GM23338 (cell line): ENCODE results near the gene DESI2. TPM values are rescaled to one million over a fixed set of nuclear protein-coding genes. Genes with fewer than 3 reads are reported as not detected.

Experiments used
- ATAC-seq: fragments of 200-7000 bp; cut with Tn5 transposase; 3 replicates; pipeline ENCODE4 v1.9.1; 2020
- DNase-seq: peaks from one replicate; pipeline ENCODE4 v3.0.0-alpha.2; 2015; ENCODE audit warnings: low spot score
- H2AFZ ChIP-seq: fragments of 200-600 bp; sonication (generic); 2 replicates; pipeline ENCODE4 v1.8.0; 2016; ENCODE audit warnings: antibody characterized with exemption, mild to moderate bottlenecking, moderate library complexity
- H3F3A ChIP-seq: fragments of 200-600 bp; sonication (generic); replicated peaks from 2 replicates; pipeline ENCODE4 v1.8.0; 2017; ENCODE audit warnings: antibody characterized with exemption, mixed run types, low read depth
- H3K27ac ChIP-seq: fragments of 200-600 bp; sonication (generic); 2 replicates; pipeline ENCODE4 v1.6.1; 2016; ENCODE audit warnings: low read depth
- H3K27me3 ChIP-seq: fragments of 200-600 bp; sonication (generic); 2 replicates; pipeline ENCODE4 v1.8.0; 2016; ENCODE audit warnings: mild to moderate bottlenecking, mixed run types, moderate library complexity; ENCODE audit not compliant: insufficient read depth
- H3K36me3 ChIP-seq: fragments of 200-600 bp; sonication (generic); 2 replicates; pipeline ENCODE4 v1.8.0; 2016; ENCODE audit warnings: mild to moderate bottlenecking; ENCODE audit not compliant: insufficient read depth
- H3K4me1 ChIP-seq: fragments of 200-600 bp; sonication (generic); 2 replicates; pipeline ENCODE4 v1.8.0; 2016; ENCODE audit warnings: mild to moderate bottlenecking, moderate library complexity; ENCODE audit not compliant: insufficient read depth
- H3K4me2 ChIP-seq: fragments of 200-600 bp; sonication (generic); 2 replicates; pipeline ENCODE4 v1.7.1; 2017; ENCODE audit warnings: mixed run types
- H3K4me3 ChIP-seq: fragments of 200-600 bp; sonication (generic); 2 replicates; pipeline ENCODE4 v1.6.1; 2016; ENCODE audit warnings: mixed run types
- H3K79me2 ChIP-seq: fragments of 200-600 bp; sonication (generic); replicated peaks from 2 replicates; pipeline ENCODE4 v1.8.0; 2017; ENCODE audit warnings: mild to moderate bottlenecking; ENCODE audit not compliant: insufficient read depth
- H3K9me2 ChIP-seq: fragments of 200-600 bp; sonication (generic); 2 replicates; pipeline ENCODE4 v1.8.0; 2017; ENCODE audit not compliant: insufficient read depth
- H4K20me1 ChIP-seq: fragments of 200-600 bp; sonication (generic); replicated peaks from 2 replicates; pipeline ENCODE4 v1.8.0; 2017; ENCODE audit warnings: mild to moderate bottlenecking; ENCODE audit not compliant: insufficient read depth
- H3K27ac Mint-ChIP-seq: 2 replicates; pipeline ENCODE4 v1.8.0; 2020; ENCODE audit warnings: inconsistent platforms, mild to moderate bottlenecking, moderate library complexity, mixed read lengths
- H3K27me3 Mint-ChIP-seq: 3 replicates; pipeline ENCODE4 v1.8.0; 2022; ENCODE audit warnings: low read depth, mild to moderate bottlenecking, moderate library complexity, mixed read lengths, inconsistent platforms; ENCODE audit not compliant: insufficient read depth, poor library complexity
- H3K36me3 Mint-ChIP-seq: 3 replicates; pipeline ENCODE4 v1.8.0; 2021; ENCODE audit warnings: low read depth, mild to moderate bottlenecking, inconsistent platforms, moderate library complexity, mixed read lengths
- H3K4me1 Mint-ChIP-seq: 3 replicates; pipeline ENCODE4 v1.8.0; 2020; ENCODE audit warnings: mild to moderate bottlenecking, inconsistent platforms, mixed read lengths
- H3K4me3 Mint-ChIP-seq: 3 replicates; pipeline ENCODE4 v1.8.0; 2021; ENCODE audit warnings: moderate library complexity, mild to moderate bottlenecking, inconsistent platforms, mixed read lengths
- H3K9me3 Mint-ChIP-seq: 3 replicates; pipeline ENCODE4 v1.8.0; 2020; ENCODE audit warnings: moderate library complexity, mild to moderate bottlenecking, inconsistent platforms, mixed read lengths
- CREB1 ChIP-seq: fragments of 250-450 bp; sonication (Bioruptor Pico); IDR thresholded peaks from 2 replicates; pipeline ENCODE4 v1.5.0; 2020; ENCODE audit warnings: low read depth, mild to moderate bottlenecking, moderate library complexity
- ETS1 ChIP-seq: IDR thresholded peaks from 2 replicates; pipeline ENCODE4 v1.6.1; 2016; ENCODE audit warnings: antibody characterized with exemption
- EZH2 ChIP-seq: fragments of 200-600 bp; sonication (generic); IDR thresholded peaks from one replicate; pipeline ENCODE4 v1.8.0; 2017; ENCODE audit warnings: antibody characterized with exemption, mild to moderate bottlenecking, low read depth; ENCODE audit not compliant: unreplicated experiment
- EZH2phosphoT487 ChIP-seq: fragments of 200-600 bp; sonication (generic); IDR thresholded peaks from one replicate; pipeline ENCODE4 v1.8.1; 2018; ENCODE audit warnings: antibody characterized with exemption; ENCODE audit not compliant: unreplicated experiment
- NANOG ChIP-seq: IDR thresholded peaks from 2 replicates; pipeline ENCODE4 v1.6.1; 2016; ENCODE audit warnings: antibody characterized with exemption, borderline replicate concordance
- POLR2AphosphoS5 ChIP-seq: IDR thresholded peaks from 2 replicates; pipeline ENCODE4 v1.6.1; 2016; ENCODE audit warnings: antibody characterized with exemption, low read depth
- STAT1 ChIP-seq: IDR thresholded peaks from one replicate; pipeline ENCODE4 v1.6.1; 2016; ENCODE audit warnings: antibody characterized with exemption; ENCODE audit not compliant: unreplicated experiment
- ZNF331 ChIP-seq: fragments of 250-450 bp; sonication (Bioruptor Pico); IDR thresholded peaks from 2 replicates; pipeline ENCODE4 v1.5.0; 2020; ENCODE audit warnings: low read depth, mild to moderate bottlenecking, moderate library complexity
- polyA plus RNA-seq: library from polyadenylated mRNA; unstranded; fragments of >200 nt; fragmentation: Nextera tagmentation; extraction: Ambion mirVana; gene quantifications from 2 replicates; pipeline ENCODE4 v1.2.1, GENCODE V29; 2016
- total RNA-seq: library from RNA; depleted of rRNA; stranded (reverse); fragments of >200 nt; shearing (Covaris generic); gene quantifications from 2 replicates; pipeline ENCODE4 v1.2.3, GENCODE V29; 2014
- TF ChIP-seq, protein P1 (sequence below), 2 experiments: fragments of 200-600 bp in 1 of 2; sonication (generic) in 1 of 2; conservative IDR thresholded peaks; 2 replicates each; pipeline versions ENCODE4 v1.5.1 to v1.6.1; 2016 to 2017; ENCODE audit warnings: antibody characterized with exemption in 2 of 2, low read depth in 2 of 2, mild to moderate bottlenecking in 2 of 2, moderate library complexity in 1 of 2
- TF ChIP-seq, protein P2 (sequence below): IDR thresholded peaks from one replicate; pipeline ENCODE4 v1.6.1; 2018; ENCODE audit warnings: antibody characterized with exemption; ENCODE audit not compliant: unreplicated experiment

The DESI2 gene
- total and polyA plus RNA-seq, 2 experiments from 2014 or later: 145 TPM

DNA sequence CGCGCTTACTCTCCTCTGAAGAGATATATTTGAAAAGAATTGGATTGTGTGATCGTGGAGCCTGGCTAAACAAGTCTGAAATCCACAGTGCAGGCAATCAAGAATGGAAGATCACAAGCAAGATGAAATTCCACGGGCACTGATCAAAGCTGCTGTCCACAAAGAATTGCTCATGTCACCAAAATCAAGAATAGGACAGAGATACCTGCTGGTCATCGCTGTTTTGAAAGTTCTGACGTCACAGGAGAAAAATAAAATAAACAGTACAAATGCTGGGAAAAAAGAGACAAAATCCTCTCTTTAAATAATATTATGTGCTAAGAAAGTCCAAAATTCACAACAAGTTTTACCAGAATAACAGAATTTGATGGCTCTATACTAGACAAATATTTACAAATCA lies 12.0 kb upstream of the DESI2 start:
- H3F3A ChIP-seq: no peaks in the 10 kb centered on the region
- no peaks in the 10 kb centered on the region for H4K20me1 ChIP-seq
- H3K4me2 ChIP-seq: no peak overlapping the region
- no peak overlapping the region for H2AFZ ChIP-seq
- Mint-ChIP-seq H3K4me3 (no peak overlapping the region), H3K9me3 (peaks cover 14% of the 10 kb centered on the region), H3K27ac (no peak overlapping the region), H3K4me1 (peaks cover 5% of the 10 kb centered on the region; the same call in 2 of the 3 replicates), H3K27me3 (peaks cover 2% of the 10 kb centered on the region), H3K36me3 (peaks cover 14% of the 10 kb centered on the region; the same call in 2 of the 3 replicates)
- no peaks in the 10 kb centered on the region for H3K27me3 ChIP-seq
- no peaks in the 10 kb centered on the region for H3K36me3 ChIP-seq
- H3K4me3 ChIP-seq: no peak overlapping the region
- no peak overlapping the region for H3K27ac ChIP-seq
- no peaks in the 10 kb centered on the region for H3K9me2 ChIP-seq
- ATAC-seq (no peak), DNase-seq (no peak)
- H3K4me1 ChIP-seq: peaks cover 4% of the 10 kb centered on the region; the same call in 1 of the 2 replicates
- H3K79me2 ChIP-seq: no peaks in the 10 kb centered on the region
- no peak for TF ChIP-seq NANOG
- TF ChIP-seq ETS1: no peak
- TF ChIP-seq EZH2: no peak
- TF ChIP-seq CREB1: no peak
- TF ChIP-seq EZH2phosphoT487: no peak
- TF ChIP-seq STAT1: no peak
- TF ChIP-seq, protein P1, sequence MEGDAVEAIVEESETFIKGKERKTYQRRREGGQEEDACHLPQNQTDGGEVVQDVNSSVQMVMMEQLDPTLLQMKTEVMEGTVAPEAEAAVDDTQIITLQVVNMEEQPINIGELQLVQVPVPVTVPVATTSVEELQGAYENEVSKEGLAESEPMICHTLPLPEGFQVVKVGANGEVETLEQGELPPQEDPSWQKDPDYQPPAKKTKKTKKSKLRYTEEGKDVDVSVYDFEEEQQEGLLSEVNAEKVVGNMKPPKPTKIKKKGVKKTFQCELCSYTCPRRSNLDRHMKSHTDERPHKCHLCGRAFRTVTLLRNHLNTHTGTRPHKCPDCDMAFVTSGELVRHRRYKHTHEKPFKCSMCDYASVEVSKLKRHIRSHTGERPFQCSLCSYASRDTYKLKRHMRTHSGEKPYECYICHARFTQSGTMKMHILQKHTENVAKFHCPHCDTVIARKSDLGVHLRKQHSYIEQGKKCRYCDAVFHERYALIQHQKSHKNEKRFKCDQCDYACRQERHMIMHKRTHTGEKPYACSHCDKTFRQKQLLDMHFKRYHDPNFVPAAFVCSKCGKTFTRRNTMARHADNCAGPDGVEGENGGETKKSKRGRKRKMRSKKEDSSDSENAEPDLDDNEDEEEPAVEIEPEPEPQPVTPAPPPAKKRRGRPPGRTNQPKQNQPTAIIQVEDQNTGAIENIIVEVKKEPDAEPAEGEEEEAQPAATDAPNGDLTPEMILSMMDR (conservative IDR thresholded peaks at IDR 0.05; ENCODE audit: low read depth in 2 of 2): no peak
- TF ChIP-seq, protein P2, sequence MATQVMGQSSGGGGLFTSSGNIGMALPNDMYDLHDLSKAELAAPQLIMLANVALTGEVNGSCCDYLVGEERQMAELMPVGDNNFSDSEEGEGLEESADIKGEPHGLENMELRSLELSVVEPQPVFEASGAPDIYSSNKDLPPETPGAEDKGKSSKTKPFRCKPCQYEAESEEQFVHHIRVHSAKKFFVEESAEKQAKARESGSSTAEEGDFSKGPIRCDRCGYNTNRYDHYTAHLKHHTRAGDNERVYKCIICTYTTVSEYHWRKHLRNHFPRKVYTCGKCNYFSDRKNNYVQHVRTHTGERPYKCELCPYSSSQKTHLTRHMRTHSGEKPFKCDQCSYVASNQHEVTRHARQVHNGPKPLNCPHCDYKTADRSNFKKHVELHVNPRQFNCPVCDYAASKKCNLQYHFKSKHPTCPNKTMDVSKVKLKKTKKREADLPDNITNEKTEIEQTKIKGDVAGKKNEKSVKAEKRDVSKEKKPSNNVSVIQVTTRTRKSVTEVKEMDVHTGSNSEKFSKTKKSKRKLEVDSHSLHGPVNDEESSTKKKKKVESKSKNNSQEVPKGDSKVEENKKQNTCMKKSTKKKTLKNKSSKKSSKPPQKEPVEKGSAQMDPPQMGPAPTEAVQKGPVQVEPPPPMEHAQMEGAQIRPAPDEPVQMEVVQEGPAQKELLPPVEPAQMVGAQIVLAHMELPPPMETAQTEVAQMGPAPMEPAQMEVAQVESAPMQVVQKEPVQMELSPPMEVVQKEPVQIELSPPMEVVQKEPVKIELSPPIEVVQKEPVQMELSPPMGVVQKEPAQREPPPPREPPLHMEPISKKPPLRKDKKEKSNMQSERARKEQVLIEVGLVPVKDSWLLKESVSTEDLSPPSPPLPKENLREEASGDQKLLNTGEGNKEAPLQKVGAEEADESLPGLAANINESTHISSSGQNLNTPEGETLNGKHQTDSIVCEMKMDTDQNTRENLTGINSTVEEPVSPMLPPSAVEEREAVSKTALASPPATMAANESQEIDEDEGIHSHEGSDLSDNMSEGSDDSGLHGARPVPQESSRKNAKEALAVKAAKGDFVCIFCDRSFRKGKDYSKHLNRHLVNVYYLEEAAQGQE: no peak
- TF ChIP-seq ZNF331 (CRISPR knock-in tag): no peak
- TF ChIP-seq POLR2AphosphoS5: no peak
